HG02759 (cell line): Measurements from ENCODE around the gene ZNF236.

ENCODE experiments used
- ATAC-seq: cut with Tn5 transposase; IDR thresholded peaks from one replicate; pipeline ENCODE4 v1.9.1; 2021; ENCODE audit warnings: mild to moderate bottlenecking, moderate library complexity; ENCODE audit not compliant: unreplicated experiment

The ZNF236 gene

DNA sequence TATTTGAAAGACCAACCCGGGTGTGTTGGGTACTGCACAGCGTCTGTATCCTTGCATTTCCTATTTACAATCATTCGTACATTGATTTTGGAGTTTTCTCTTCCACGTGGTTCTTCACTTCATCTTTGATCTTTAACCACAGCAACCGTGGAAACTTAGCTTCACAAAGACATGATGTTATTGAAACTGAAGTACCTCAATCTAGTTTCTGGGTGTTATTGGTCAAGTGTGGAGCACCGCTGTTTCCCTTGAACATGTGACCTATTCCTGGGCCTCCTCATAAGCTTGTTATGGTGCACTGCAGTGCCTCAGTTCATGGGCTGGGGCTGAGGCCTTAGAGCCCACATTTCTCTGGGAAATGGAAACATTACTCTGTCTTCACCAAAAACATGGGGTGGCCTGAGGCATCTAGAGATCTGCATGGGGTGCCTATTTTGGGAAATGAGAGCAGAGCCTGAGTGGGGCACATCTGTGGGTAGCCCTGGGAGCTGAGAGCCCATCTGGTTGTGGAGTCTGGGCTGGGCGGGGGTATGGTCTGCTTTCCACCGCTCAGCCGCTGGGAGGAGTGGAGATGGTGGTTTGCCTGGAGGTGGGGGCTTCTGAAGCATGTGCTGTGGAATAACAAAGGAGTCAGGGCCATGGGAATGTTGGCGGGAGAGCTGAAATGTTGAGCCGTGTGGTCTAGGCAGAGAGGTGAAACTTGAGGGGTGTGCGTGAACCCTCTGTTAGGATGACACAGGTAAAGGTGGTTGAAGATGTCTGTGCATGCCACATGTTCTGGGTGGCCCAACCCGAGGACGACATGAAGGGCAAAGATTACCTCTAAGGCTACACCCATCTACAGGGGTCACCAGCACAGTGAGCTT is 37.4 kb downstream of the ZNF236 start:
- no peak for ATAC-seq

DNA sequence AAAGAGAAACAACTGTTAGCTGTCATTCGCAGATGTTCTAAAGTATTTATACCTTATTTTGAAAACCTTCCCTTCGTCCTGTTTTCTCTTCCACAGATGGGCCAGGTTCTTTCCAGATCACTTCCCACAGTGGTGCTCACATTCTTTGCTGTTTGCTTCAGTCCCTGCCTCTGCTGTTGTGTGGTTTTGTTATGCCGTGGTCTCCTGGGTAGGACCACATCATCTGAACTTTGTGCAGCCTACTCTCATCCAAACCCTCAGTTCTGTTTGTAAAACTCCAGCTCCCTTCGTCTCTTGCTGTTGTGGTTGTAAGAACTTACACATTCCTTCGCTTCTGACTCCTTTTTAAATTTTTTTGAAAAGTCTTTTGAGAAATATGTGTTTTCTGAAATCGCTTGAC is 38.1 kb downstream of the ZNF236 start:
- ATAC-seq = no peak

GRCh38 chr18:76866666-76867065 is 44.3 kb downstream of the ZNF236 start:
- ATAC-seq = no peak

- ATAC-seq = no peak
Observed at GRCh38 chr18:76873311-76873710, 51.0 kb downstream of the ZNF236 start.

- ATAC-seq = no peak
Observed at GRCh38 chr18:76873713-76874112, 51.4 kb downstream of the ZNF236 start.

GRCh38 chr18:76874642-76875389 is 52.5 kb downstream of the ZNF236 start:
- peak; percentile 27 for ATAC-seq

- ATAC-seq = peak; percentile 86
Observed at GRCh38 chr18:76875390-76876325, 53.3 kb downstream of the ZNF236 start.

- no peak for ATAC-seq
Observed at GRCh38 chr18:76878426-76878825, 56.1 kb downstream of the ZNF236 start.

DNA sequence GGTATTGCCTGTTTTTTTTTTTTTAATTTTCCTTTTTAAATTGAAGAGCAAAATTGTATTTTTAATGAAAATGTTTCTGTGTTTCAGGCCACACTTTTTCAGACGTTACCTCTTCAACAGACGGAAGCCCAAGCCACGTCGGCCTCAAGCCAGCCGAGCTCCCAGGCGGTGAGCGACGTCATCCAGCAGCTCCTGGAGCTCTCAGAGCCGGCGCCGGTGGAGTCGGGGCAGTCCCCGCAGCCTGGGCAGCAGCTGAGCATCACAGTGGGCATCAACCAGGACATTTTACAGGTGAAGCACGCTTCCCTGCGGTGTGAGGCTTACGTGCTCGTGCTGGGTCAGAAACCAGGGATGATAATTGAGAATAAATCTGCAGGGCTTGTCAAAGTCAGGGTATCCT is 57.7 kb downstream of the ZNF236 start:
- no peak for ATAC-seq

- no peak for ATAC-seq
Observed at GRCh38 chr18:76881744-76882143, 59.4 kb downstream of the ZNF236 start.

DNA sequence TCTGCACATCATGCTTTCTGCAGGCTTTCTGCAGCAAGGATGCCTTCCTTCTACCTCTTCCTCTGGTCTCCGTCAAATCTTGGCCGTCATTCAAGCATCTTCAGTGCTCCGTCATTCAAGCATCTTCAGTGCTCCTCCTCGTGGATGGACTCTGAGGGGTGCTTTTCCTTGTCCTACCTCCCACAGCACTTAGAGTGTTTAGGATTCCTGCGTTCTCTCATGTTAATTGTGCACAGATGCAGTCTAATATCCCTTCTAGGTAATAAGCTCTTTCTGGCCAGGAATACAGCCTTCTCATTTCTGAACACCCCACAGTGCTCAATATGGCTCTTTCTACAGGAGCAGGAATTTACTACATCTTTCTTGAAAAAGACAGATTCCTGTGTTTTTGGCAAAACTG is 59.8 kb downstream of the ZNF236 start:
- ATAC-seq = no peak

- no peak for ATAC-seq
Observed at GRCh38 chr18:76885001-76885400, 62.6 kb downstream of the ZNF236 start.

DNA sequence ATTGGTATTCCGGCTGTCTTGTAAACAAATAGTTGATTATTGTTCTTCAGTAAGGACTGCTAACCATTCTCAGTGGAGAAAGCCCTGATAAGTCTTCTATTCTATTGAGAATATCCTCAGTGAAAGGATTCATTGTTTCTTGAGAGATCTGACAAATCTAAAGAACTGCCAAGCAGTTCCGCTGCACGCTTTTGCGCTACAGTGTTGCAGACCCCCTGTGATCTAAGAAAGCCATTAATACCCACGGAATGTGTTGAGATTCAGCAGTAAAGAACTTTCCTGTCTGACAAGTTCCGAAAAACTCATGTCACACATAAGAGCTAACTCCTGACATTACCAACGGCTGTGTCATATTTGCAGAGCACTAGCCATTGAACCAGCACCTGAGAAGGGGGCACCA is 63.8 kb downstream of the ZNF236 start:
- ATAC-seq = no peak

DNA sequence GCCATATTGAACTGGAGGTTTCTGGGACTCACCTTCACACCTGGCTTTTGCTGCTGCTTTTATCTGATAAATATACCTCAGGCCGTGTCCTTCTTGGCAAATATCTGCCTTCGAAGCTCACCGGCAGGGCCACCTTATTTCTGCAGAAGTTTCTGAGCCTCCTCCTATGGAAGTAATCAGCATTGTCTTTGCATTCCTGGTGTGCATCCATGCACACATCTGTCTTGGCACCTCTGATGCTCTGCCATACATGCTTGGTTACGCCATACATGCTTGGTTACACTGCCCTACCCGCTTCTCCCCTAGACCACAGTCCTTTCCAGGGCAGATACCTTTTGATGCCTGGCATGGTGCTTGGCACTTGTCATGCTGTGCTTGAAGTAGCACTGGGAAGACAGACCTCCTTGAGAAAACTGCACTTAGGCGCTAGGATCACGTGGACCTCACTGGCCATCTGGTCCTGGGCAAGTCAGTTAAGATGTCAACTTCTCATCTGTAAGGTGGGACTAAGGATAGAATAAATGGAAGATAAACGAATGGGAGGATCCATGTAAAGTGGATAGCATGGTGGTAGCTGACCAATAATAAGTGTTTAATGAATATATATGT is 66.8 kb downstream of the ZNF236 start:
- no peak for ATAC-seq

GRCh38 chr18:76892832-76893231 is 70.5 kb downstream of the ZNF236 start:
- ATAC-seq = no peak

DNA sequence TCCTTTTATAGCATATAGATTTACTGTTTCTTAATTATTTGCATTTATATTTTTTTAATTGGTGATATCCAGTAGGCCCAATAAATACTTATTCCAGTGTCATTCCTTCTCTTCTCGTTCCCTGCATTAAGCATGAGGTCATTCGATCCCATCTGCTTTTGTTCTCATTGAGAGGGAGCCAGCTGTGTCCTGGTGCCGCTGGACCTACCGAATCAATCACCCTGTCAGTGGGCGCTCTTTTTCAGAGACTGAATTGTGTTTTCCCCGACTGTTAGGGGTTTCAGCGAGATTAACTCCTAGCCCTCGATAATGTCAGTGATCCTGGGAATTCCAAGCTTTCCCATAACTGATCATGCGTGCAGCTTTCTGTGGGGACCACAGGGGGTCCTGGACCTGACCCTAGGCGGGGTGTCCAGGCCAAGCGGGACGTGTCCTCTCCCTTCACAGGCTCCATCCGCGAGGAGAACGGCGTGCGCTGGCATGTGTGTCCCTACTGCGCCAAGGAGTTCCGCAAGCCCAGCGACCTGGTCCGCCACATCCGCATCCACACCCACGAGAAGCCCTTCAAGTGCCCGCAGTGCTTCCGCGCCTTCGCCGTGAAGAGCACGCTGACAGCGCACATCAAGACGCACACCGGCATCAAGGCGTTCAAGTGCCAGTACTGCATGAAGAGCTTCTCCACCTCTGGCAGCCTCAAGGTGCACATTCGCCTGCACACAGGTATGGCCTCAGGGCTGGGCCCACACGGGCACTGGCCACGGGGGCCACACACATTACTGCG is 72.4 kb downstream of the ZNF236 start:
- ATAC-seq = no peak

- ATAC-seq = no peak
Observed at GRCh38 chr18:76895498-76895897, 73.1 kb downstream of the ZNF236 start.

DNA sequence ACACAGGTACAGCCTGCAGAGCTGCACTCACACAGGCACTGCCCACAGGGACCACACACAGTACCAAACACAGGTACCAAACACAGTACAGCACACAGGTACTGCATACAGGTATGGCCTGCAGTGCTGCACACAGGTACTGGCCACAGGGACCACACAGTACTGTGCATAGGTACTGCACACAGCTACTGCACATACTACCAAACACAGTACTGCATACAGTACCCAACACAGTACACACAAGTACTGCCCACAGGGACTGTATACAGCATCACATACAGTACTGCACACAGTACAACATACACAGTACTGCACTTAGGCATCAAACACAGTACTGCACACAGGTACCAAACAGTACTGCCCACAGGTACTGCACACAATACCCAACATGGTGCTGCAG is 74.3 kb downstream of the ZNF236 start:
- ATAC-seq = no peak

DNA sequence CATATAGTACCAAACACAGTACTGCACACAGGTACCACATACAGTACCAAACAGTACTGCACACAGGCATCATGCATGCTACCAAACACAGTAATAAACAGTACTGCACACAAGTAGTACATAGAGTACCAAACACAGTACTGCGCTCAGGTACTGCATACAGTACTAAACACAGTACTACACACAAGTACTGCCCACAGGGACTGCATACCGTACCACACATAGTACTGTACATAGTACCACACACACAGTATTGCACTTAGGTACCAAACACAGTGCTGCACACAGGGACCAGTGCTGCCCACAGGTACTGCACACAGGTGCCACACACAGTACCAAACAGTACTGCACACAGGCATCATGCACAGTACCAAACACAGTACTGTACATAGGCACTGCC is 74.9 kb downstream of the ZNF236 start:
- no peak for ATAC-seq

DNA sequence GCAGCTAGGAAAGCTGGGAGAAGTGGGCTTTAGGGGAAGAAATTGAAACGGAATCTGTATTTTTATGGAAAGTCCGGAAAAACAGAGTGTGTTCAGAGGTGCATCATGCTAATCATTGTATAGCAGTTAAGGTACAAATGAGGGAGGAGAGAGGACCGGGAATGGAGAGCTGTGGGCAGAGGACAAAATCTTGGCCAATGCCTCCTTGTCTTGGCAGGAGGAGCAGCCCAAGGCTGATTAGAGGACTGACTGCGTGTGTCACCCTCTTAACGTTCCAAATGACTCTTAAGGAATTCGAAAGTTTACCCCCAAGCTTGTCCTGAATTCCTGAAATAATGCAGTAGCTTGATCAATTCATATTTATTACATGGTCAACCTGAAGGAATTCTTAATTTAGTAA is 81.0 kb downstream of the ZNF236 start:
- ATAC-seq = no peak
